ENCODE results near the gene ARL16.
A peak's percentile ranks its signal among the peaks of the same experiment; 100 is the strongest.

Gene ARL16

GRCh38 chr17:81666092-81666341 is 17.6 kb downstream of the ARL16 start:
- no peak for DNase-seq

GRCh38 chr17:81665205-81666091 is 18.1 kb downstream of the ARL16 start:
- peak; percentile 63 for DNase-seq

- no peak for DNase-seq
These were observed 19.5 kb downstream of the ARL16 start for GRCh38 chr17:81664051-81664470.

GRCh38 chr17:81662002-81662401 is 21.6 kb downstream of the ARL16 start:
- DNase-seq: no peak

GRCh38 chr17:81660441-81660840 is 23.2 kb downstream of the ARL16 start:
- DNase-seq: no peak

DNA sequence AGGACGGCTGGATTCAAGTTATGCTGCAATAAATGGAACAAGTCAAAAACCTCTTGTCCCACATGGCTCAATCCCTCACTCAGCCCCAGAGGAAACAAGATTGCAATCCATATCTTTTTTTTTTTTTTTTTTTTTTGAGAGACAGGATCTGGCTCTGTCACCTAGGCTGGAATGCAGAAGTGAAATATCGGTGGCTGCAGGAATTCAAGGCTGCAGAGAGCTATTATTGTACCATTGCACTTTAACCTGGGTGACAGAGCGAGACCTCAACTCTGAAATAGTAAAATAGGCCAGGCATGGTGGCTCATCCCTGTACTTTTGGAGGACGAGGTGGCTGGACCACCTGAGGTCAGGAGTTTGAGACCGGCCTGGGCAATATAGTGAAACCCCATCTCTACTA is 24.6 kb downstream of the ARL16 start:
- DNase-seq: no peak

DNA sequence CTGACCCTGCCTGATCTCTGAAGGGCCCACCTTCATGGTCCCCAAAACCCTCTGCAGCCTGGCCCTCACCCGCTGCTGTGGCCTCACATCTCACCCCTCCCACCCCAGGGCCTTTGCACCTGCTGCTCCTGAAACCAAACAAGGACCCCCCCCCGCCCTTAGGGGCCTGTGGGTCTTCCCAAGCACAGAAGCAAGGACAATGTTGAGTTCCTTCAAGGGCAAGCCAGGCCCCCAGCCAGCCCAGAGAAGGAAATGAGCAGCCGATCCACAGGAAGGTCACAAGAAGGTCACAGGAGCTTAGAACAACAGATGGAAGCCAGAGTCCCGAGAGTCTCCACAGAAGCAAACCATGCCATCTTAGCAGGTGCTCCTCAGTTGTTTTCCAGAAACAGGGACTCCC is 26.8 kb downstream of the ARL16 start:
- no peak for DNase-seq

- no peak for DNase-seq
These were observed 27.4 kb downstream of the ARL16 start, which contains the start of gene PDE6G for GRCh38 chr17:81656118-81656743. Gene PDE6G, minus strand, starts transcription at chr17:81656542. Its CDS starts 3,237 bp downstream, at chr17:81653305.

GRCh38 chr17:81655378-81656117 is 28.0 kb downstream of the ARL16 start:
- DNase-seq: no peak

- DNase-seq: no peak
These were observed 30.5 kb downstream of the ARL16 start for GRCh38 chr17:81652906-81653771.

GRCh38 chr17:81651692-81652091 is 31.9 kb downstream of the ARL16 start:
- DNase-seq: no peak

- DNase-seq: no peak
These were observed 32.6 kb downstream of the ARL16 start for GRCh38 chr17:81650951-81651350.

GRCh38 chr17:81648707-81649085 is 34.9 kb downstream of the ARL16 start:
- no peak for DNase-seq

- no peak for DNase-seq
These were observed 35.4 kb downstream of the ARL16 start for GRCh38 chr17:81648013-81648706.

DNA sequence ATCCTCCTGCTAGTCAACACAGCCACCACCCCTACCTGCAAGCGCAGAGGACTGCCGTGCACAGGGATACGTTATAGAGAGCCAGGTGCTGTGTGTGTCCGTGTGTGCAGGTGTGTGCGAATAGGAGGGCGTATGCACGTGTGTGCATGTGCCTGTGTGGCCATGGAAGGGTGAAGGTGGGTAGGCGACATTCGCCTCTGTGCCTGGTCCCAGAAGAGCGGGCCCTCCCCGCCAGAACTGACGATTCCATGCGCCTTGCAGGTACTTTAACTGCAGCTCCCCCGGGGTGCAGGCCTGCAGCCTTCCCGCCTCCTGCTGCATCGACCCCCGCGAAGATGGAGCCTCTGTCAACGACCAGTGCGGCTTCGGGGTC is 36.0 kb downstream of the ARL16 start:
- DNase-seq: no peak

GRCh38 chr17:81646869-81647600 is 36.6 kb downstream of the ARL16 start:
- no peak for DNase-seq

- no peak for DNase-seq
These were observed 38.3 kb downstream of the ARL16 start for GRCh38 chr17:81644976-81645952.

- DNase-seq: no peak
These were observed 39.1 kb downstream of the ARL16 start for GRCh38 chr17:81644496-81644895.

GRCh38 chr17:81641825-81642489 is 41.6 kb downstream of the ARL16 start:
- DNase-seq: no peak

DNA sequence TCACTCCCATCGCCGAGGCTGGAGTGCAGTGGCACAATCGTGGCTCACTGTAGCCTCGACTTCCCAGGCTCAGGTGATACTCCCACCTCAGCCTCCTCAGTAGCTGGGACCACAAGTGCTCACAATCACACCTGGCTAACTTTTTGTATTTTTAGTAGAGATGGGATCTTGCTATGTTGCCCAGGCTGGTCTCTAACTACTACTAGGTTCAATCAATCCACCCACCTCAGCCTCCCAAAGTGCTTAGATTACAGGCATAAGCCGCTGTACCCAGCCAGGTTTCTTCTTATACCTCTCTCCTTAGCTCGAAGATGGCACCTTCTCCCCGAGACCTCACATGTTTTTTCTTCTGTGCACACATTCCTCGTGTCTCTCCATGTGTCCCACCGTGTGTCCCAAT is 43.6 kb downstream of the ARL16 start:
- DNase-seq: no peak

Measured in activated CD8-positive, alpha-beta memory T cell treated with anti-CD3 and anti-CD28 coated beads, Interleukin-2, amount 50 U/mL, for 4 hours (primary cell).